ENCODE data around the gene UHRF1.
"Not testable (repeated sequence)": the region's sequence is repeated elsewhere in the genome, so short reads cannot be mapped to it uniquely, and the experiment has no call there.

UHRF1 gene

DNA sequence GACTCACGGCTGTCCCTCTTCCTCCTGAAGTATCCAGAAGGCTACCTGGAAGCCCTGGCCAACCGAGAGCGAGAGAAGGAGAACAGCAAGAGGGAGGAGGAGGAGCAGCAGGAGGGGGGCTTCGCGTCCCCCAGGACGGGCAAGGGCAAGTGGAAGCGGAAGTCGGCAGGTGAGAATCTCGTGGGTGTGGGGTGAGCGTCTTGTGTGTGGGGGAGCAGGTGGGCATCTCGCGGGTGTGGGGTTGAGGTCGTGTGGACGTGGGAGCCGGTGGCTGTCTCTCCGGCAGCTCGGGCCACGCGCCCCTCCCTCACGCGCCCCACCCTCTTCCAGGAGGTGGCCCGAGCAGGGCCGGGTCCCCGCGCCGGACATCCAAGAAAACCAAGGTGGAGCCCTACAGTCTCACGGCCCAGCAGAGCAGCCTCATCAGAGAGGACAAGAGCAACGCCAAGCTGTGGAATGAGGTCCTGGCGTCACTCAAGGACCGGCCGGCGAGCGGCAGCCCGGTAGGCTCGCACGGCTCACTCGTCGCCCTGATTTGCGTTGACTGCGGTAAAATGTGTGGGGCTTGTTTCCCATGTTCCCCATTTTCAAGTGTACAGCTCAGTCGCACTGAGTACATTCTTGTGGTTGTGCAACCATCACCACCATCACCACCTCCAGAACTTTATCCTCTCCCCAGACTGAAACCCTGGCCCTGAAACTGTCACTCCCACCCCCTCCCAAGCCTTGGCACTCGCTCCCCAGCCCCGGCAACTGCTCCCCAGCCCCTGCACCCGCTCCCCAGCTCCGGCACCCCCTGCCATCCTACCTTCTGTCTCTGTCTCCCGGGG, 45.2 kb downstream of the UHRF1 start:
- H3K4me1 ChIP-seq (ENCODE audit: control insufficient read depth, insufficient read depth, low read length); H3K4me3 ChIP-seq (ENCODE audit: low read length); H3K36me3 ChIP-seq (ENCODE audit: control insufficient read depth, insufficient read depth, low read length); H3K27me3 ChIP-seq (ENCODE audit: control insufficient read depth, insufficient read depth, low read length); H3K27ac ChIP-seq (ENCODE audit: low read depth, low read length); H3K9ac ChIP-seq (ENCODE audit: low read length): not testable (repeated sequence)

DNA sequence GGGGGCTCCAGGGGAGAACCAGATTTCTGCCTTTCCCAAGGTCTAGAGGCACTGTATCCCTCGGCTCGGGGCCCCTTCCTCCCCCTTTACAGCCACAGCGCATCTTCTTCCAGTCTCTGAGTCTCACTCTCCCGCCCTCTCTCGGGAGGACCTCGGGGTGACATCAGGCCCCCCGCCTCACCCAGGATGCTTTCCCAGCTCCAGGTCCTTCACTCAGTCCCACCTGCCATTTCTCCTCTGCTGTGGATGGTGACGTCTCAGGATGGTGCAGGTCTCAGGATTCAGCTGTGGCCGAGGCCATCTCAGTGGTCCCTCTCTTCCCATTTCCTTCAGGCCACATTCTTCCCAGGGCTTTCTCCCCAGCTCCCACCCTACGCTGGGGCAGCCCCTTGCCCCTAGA, 46.0 kb downstream of the UHRF1 start:
- Histone ChIP-seq H3K36me3 (ENCODE audit: control insufficient read depth, insufficient read depth, low read length) (no peaks in the 10 kb centered on the region), H3K9ac (ENCODE audit: low read length) (no peak overlapping the region), H3K27ac (ENCODE audit: low read depth, low read length) (no peak overlapping the region), H3K27me3 (ENCODE audit: control insufficient read depth, insufficient read depth, low read length) (no peaks in the 10 kb centered on the region), H3K4me3 (ENCODE audit: low read length) (no peak overlapping the region), H3K4me1 (ENCODE audit: control insufficient read depth, insufficient read depth, low read length) (no peaks in the 10 kb centered on the region)

GRCh38 chr19:4957981-4958380, 48.7 kb downstream of the UHRF1 start:
- Histone ChIP-seq H3K27me3 (ENCODE audit: control insufficient read depth, insufficient read depth, low read length) (no peaks in the 10 kb centered on the region), H3K9ac (ENCODE audit: low read length) (no peak overlapping the region), H3K4me3 (ENCODE audit: low read length) (no peak overlapping the region), H3K27ac (ENCODE audit: low read depth, low read length) (no peak overlapping the region), H3K4me1 (ENCODE audit: control insufficient read depth, insufficient read depth, low read length) (no peaks in the 10 kb centered on the region), H3K36me3 (ENCODE audit: control insufficient read depth, insufficient read depth, low read length) (no peaks in the 10 kb centered on the region)

DNA sequence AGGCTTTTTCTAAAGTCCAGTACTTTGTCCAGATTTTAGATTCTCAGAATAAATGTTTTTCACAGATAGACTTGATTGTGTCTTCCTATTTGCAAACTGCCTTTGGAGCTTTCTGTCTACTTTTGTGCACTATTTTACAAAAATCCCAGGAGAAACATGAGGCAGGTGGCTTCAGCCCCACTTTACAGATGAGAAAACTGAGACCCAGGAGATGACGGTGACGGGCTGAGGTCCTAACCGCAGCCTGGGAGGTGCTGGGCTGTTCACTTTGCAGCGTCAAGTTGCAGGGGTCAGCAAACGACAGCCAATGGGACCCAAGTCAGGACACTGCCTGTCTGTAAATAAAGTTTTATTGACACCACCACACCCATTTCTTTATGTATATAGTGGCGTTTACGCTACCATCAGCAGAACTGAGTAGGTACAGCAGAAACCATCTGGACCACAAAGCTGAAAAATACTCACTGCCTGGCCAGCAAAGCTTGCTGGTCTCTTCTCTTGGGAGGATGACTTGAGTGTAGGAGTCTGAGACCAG, 52.9 kb downstream of the UHRF1 start:
- H3K27me3 ChIP-seq (ENCODE audit: control insufficient read depth, insufficient read depth, low read length) = no peaks in the 10 kb centered on the region
- no peak overlapping the region for H3K4me3 ChIP-seq (ENCODE audit: low read length)
- no peaks in the 10 kb centered on the region for H3K36me3 ChIP-seq (ENCODE audit: control insufficient read depth, insufficient read depth, low read length)
- no peaks in the 10 kb centered on the region for H3K4me1 ChIP-seq (ENCODE audit: control insufficient read depth, insufficient read depth, low read length)
- no peak overlapping the region for H3K27ac ChIP-seq (ENCODE audit: low read depth, low read length)
- H3K9ac ChIP-seq (ENCODE audit: low read length) = no peak overlapping the region

DNA sequence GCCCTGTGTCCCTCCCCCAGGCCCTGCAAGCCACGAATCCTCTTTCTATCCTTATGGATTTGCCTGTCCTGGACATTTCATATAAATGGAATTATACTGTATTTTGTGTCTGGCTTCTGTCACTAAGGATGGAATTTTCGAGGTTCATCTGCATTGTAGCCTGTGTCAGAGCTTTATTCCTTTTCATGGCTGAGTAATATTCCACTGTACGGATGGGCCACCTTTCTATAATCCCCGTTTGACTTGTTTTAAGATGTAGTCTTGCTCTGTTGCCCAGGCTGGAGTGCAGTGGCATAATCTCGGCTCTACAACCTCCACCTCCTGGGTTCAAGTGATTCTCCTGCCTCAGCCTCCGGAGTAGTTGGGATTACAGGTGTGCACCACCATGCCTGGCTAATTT, 55.8 kb downstream of the UHRF1 start:
- H3K4me3 ChIP-seq (ENCODE audit: low read length) = no peak overlapping the region
- H3K27me3 ChIP-seq (ENCODE audit: control insufficient read depth, insufficient read depth, low read length) = no peaks in the 10 kb centered on the region
- no peak overlapping the region for H3K9ac ChIP-seq (ENCODE audit: low read length)
- no peaks in the 10 kb centered on the region for H3K36me3 ChIP-seq (ENCODE audit: control insufficient read depth, insufficient read depth, low read length)
- peaks cover 6% of the 10 kb centered on the region for H3K4me1 ChIP-seq (ENCODE audit: control insufficient read depth, insufficient read depth, low read length)
- no peak overlapping the region for H3K27ac ChIP-seq (ENCODE audit: low read depth, low read length)

GRCh38 chr19:4966591-4966990, 57.3 kb downstream of the UHRF1 start:
- H3K4me1 ChIP-seq (ENCODE audit: control insufficient read depth, insufficient read depth, low read length) = peaks cover 13% of the 10 kb centered on the region
- H3K9ac ChIP-seq (ENCODE audit: low read length) = no peak overlapping the region
- no peaks in the 10 kb centered on the region for H3K27me3 ChIP-seq (ENCODE audit: control insufficient read depth, insufficient read depth, low read length)
- H3K36me3 ChIP-seq (ENCODE audit: control insufficient read depth, insufficient read depth, low read length) = no peaks in the 10 kb centered on the region
- H3K4me3 ChIP-seq (ENCODE audit: low read length) = no peak overlapping the region
- no peak overlapping the region for H3K27ac ChIP-seq (ENCODE audit: low read depth, low read length)

DNA sequence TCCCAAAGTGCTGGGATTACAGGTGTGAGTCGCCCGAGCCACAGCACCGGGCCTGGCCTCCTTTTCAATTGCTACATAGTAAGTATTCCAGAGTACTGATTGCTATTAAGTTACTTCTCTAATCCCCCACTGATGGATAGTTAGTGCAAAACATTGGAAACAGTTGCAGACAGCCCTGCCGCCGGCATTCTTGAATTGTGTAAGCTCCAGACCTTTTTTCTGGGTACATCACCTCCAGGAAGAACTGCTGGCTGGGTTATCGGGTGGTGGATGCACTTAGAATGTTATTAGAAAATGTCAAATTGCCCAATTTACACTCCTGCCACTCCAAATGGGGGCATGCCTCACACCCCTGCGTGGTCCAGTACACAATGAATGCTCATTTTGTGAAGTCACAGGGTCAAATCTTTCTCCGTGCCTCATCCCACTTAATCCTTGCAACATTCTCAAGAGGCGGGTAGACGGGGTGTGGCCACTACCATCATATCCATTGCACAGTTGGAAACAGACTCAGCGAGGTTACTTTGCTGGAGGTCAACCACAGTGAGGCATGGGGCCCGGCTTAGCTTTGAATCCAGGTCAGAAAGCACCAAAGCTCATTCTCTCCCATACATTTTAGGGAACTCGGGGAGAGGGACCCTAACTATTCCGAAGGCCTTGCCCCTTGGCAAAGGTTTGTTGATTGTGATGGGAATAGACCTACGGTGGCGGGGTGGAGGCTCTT, 58.6 kb downstream of the UHRF1 start:
- Histone ChIP-seq H3K36me3 (ENCODE audit: control insufficient read depth, insufficient read depth, low read length) (no peaks in the 10 kb centered on the region), H3K9ac (ENCODE audit: low read length) (no peak overlapping the region), H3K27me3 (ENCODE audit: control insufficient read depth, insufficient read depth, low read length) (no peaks in the 10 kb centered on the region), H3K27ac (ENCODE audit: low read depth, low read length) (peak overlapping the region; percentile 62), H3K4me1 (ENCODE audit: control insufficient read depth, insufficient read depth, low read length) (peaks cover 13% of the 10 kb centered on the region), H3K4me3 (ENCODE audit: low read length) (peak overlapping the region; percentile 68)

DNA sequence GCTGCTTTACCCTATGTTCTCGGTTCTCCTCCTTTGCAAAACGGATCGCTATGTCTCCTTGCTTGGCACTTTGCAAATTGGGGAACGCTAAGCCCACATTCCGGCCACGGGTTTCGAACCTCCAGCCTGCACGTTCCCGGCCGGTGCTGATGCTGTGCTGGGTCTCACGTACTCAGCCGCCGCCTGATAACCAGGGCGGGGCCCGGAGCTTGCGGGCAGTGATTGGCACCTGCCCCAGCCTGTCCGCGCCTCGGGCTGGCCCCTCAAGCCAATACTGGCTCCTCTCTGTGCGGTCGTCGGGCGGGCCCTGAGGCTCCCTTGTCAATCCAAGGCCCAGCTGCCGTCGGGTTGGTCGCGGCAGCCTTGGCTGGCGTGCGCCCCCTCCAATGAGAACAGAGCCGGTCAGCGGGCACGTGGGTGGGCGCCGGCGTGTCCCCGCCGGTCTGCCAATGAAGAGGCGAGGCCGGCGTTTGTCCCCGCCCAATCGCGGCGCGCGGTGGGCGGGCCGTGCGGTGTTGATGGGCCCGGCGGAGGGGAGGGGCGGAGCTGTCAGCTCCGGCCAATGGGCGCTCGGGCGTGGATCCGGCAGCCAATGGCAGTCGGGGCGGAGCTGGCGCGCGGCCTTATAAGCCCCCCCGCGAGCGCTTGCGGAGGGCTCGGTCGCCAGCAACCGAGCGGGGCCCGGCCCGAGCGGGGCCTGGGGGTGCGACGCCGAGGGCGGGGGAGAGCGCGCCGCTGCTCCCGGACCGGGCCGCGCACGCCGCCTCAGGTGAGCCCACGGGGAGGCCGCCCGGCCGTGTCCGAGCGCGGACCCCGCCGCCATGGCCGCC, 59.4 kb downstream of the UHRF1 start, which contains the start of gene KDM4B:
TSS of gene KDM4B (plus strand) at position 652 of the 830 bp plus-strand sequence. CDS start 63,778 bp downstream, outside the sequence.
- H3K36me3 ChIP-seq (ENCODE audit: control insufficient read depth, insufficient read depth, low read length) = no peaks in the 10 kb centered on the region
- peak within 1 kb of the TSS; percentile 62 for H3K27ac ChIP-seq (ENCODE audit: low read depth, low read length)
- peak within 1 kb of the TSS; percentile 78 for H3K4me3 ChIP-seq (ENCODE audit: low read length)
- no peak within 1 kb of the TSS for H3K9ac ChIP-seq (ENCODE audit: low read length)
- H3K27me3 ChIP-seq (ENCODE audit: control insufficient read depth, insufficient read depth, low read length) = no peaks in the 10 kb centered on the region
- peaks cover 13% of the 10 kb centered on the region for H3K4me1 ChIP-seq (ENCODE audit: control insufficient read depth, insufficient read depth, low read length)

DNA sequence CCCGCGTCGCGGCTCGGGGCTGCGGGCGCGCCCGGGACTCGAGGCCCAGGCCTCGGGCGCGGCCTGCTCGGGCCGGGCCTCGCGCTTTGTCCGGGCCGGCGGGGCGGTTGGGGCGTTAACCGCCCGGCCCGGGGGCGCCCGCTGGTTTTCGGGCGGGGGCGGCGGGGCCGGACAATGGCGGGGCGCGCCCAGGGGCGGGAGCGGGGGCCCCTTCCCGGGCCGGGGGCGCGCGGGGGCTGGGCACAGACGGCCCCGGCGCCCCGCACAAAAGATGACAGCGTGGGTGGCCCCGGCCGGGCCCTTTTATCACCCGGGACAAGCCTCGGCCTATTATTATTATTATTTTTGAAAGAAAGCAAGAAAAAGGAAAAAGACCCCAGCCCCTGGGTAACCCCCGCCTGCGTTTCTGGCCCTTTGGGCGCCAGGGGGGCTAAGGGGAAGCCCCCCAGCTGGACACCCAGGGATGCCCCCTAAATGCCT, 60.0 kb downstream of the UHRF1 start:
- H3K36me3 ChIP-seq (ENCODE audit: control insufficient read depth, insufficient read depth, low read length) = no peaks in the 10 kb centered on the region
- H3K4me3 ChIP-seq (ENCODE audit: low read length) = peak overlapping the region; percentile 78
- no peak overlapping the region for H3K27ac ChIP-seq (ENCODE audit: low read depth, low read length)
- peaks cover 13% of the 10 kb centered on the region for H3K4me1 ChIP-seq (ENCODE audit: control insufficient read depth, insufficient read depth, low read length)
- no peak overlapping the region for H3K9ac ChIP-seq (ENCODE audit: low read length)
- H3K27me3 ChIP-seq (ENCODE audit: control insufficient read depth, insufficient read depth, low read length) = no peaks in the 10 kb centered on the region

DNA sequence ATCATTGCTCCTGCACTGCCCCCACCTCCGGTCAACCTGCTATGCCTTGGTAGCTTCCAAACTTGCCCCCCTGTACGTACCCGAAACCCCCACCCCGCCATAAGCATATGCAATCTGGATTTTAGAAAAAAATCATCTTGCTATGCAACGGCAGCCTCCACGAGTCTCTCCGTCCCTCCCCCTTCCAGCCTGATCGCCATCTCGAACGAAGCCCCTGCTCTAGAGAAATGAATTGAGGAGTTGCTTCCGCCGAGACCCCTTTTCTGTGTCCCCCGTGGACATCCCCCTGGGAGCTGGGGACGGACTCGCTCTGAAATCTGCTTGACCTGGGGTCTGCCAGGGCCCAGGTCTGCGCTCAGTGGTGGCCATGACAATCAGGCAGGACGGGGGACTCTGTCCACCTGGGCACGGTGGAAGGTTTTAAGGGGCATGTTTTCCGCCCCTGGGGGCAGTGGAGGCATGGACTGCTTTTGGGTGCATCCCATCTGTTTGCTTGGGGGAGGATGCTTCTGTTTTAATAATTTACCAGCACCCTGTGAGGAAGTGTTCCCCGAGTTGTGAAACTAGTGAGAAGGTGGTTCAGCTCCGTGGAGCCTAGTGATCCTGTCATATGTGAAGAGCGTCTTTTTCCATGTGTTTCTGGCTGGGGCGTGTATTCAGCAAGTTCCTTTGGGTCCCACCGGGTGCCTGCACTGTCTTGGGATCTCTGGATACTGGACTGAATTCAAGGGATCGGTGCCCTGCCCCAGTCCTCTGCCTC, 60.7 kb downstream of the UHRF1 start:
- peak overlapping the region; percentile 78 for H3K4me3 ChIP-seq (ENCODE audit: low read length)
- H3K9ac ChIP-seq (ENCODE audit: low read length) = no peak overlapping the region
- H3K4me1 ChIP-seq (ENCODE audit: control insufficient read depth, insufficient read depth, low read length) = peaks cover 13% of the 10 kb centered on the region
- H3K36me3 ChIP-seq (ENCODE audit: control insufficient read depth, insufficient read depth, low read length) = no peaks in the 10 kb centered on the region
- H3K27me3 ChIP-seq (ENCODE audit: control insufficient read depth, insufficient read depth, low read length) = no peaks in the 10 kb centered on the region
- H3K27ac ChIP-seq (ENCODE audit: low read depth, low read length) = peak overlapping the region; percentile 48

GRCh38 chr19:4970558-4971423, 61.5 kb downstream of the UHRF1 start:
- H3K36me3 ChIP-seq (ENCODE audit: control insufficient read depth, insufficient read depth, low read length) = no peaks in the 10 kb centered on the region
- peak overlapping the region; percentile 13 for H3K9ac ChIP-seq (ENCODE audit: low read length)
- H3K27me3 ChIP-seq (ENCODE audit: control insufficient read depth, insufficient read depth, low read length) = no peaks in the 10 kb centered on the region
- peak overlapping the region; percentile 78 for H3K4me3 ChIP-seq (ENCODE audit: low read length)
- peak overlapping the region; percentile 23 for H3K27ac ChIP-seq (ENCODE audit: low read depth, low read length)
- peaks cover 13% of the 10 kb centered on the region for H3K4me1 ChIP-seq (ENCODE audit: control insufficient read depth, insufficient read depth, low read length)

Data from rectal smooth muscle tissue (tissue), 1 donor.